LNCAP (cell line): ENCODE measurements around the gene C1orf198.

Experiments used
- CTCF ChIP-seq: fragments of 450-650 bp; IDR thresholded peaks from 2 replicates; pipeline ENCODE4 v1.5.1; 2017; ENCODE audit warnings: mild to moderate bottlenecking

The C1orf198 gene

GRCh38 chr1:230794431-230794830 is 73.9 kb downstream of the C1orf198 start:
- no peak for TF ChIP-seq CTCF

- no peak for TF ChIP-seq CTCF
These were observed 74.9 kb downstream of the C1orf198 start for GRCh38 chr1:230793463-230793745.

- no peak for TF ChIP-seq CTCF
These were observed 75.4 kb downstream of the C1orf198 start for GRCh38 chr1:230792691-230793462.

- no peak for TF ChIP-seq CTCF
These were observed 76.2 kb downstream of the C1orf198 start for GRCh38 chr1:230791986-230792564.

GRCh38 chr1:230790026-230790425 is 78.3 kb downstream of the C1orf198 start:
- no peak for TF ChIP-seq CTCF

GRCh38 chr1:230788561-230789275 is 79.6 kb downstream of the C1orf198 start:
- TF ChIP-seq CTCF: no peak

GRCh38 chr1:230787471-230787870 is 80.8 kb downstream of the C1orf198 start:
- TF ChIP-seq CTCF: no peak
